Suprapubic skin (tissue), 4 donors: ENCODE measurements around the gene ACBD6.

Experiments used
- CTCF ChIP-seq, 2 donors: fragments of 200-600 bp in 1 of 2; fragments of 450-650 bp in 1 of 2; sonication (generic) in 1 of 2; IDR thresholded peaks; one replicate each; pipeline ENCODE4 v1.5.1; 2016 to 2019; ENCODE audit warnings: antibody characterized with exemption in 2 of 2, mild to moderate bottlenecking in 1 of 2, moderate library complexity in 1 of 2
- EP300 ChIP-seq: sonication (generic); formaldehyde crosslinking; IDR thresholded peaks from one replicate; pipeline ENCODE4 v1.6.1; 2017; ENCODE audit warnings: antibody characterized with exemption
- POLR2A ChIP-seq, 2 donors: fragments of 450-650 bp; IDR thresholded peaks; one replicate each; pipeline ENCODE4 v1.6.1; 2017; ENCODE audit warnings: antibody characterized with exemption in 2 of 2, mild to moderate bottlenecking in 2 of 2, moderate library complexity in 2 of 2
- POLR2AphosphoS5 ChIP-seq, 3 donors: sonication (generic); formaldehyde crosslinking; IDR thresholded peaks; one replicate each; pipeline ENCODE4 v1.6.1; 2017; ENCODE audit warnings: antibody characterized with exemption in 3 of 3

GRCh38 chr1:180412583-180412982, 89.8 kb downstream of the ACBD6 start:
- TF ChIP-seq CTCF (IDR thresholded peaks at IDR 0.05) (no peak), EP300 (no peak), POLR2AphosphoS5 (IDR thresholded peaks at IDR 0.05) (no peak), POLR2A (IDR thresholded peaks at IDR 0.05) (no peak)
